Activated CD8-positive, alpha-beta T cell treated with anti-CD3 and anti-CD28 coated beads for 36 hours (primary cell): ENCODE data around the gene PNLIPRP3. TPM values are rescaled to one million over a fixed set of nuclear protein-coding genes. Genes with fewer than 3 reads are reported as not detected.
A peak's percentile ranks its signal among the peaks of the same experiment; 100 is the strongest.

Experiments
- ATAC-seq: fragments of 200-7000 bp; cut with Tn5 transposase; one replicate; pipeline ENCODE4 v1.10.0; 2021; ENCODE audit warnings: mild to moderate bottlenecking, moderate library complexity
- CTCF ChIA-PET: fragments of 350-600 bp; sonication (Branson Sonifier 250); formaldehyde crosslinking; loops from one replicate; lab custom pipeline; 2021; ENCODE audit warnings: antibody characterized with exemption; lab: Charles Lee
- POLR2A ChIA-PET: fragments of 350-600 bp; sonication (Branson Sonifier 250); formaldehyde crosslinking; loops from one replicate; lab custom pipeline; 2021; ENCODE audit warnings: antibody characterized with exemption; lab: Charles Lee
- DNase-seq: peaks from one replicate; pipeline ENCODE4 v3.0.0-alpha.2; 2020
- H3K27ac Mint-ChIP-seq: one replicate; pipeline ENCODE4 v1.8.0; 2021; ENCODE audit warnings: mild to moderate bottlenecking, mixed read lengths
- H3K27me3 Mint-ChIP-seq: one replicate; pipeline ENCODE4 v1.8.0; 2021; ENCODE audit warnings: mixed read lengths
- H3K36me3 Mint-ChIP-seq: one replicate; pipeline ENCODE4 v1.8.0; 2021; ENCODE audit warnings: low read depth, mixed read lengths
- H3K4me1 Mint-ChIP-seq: one replicate; pipeline ENCODE4 v1.8.0; 2021; ENCODE audit warnings: low read depth, mixed read lengths
- H3K4me3 Mint-ChIP-seq: one replicate; pipeline ENCODE4 v1.8.0; 2021; ENCODE audit warnings: mild to moderate bottlenecking, moderate library complexity, mixed read lengths
- H3K9me3 Mint-ChIP-seq: one replicate; pipeline ENCODE4 v1.8.0; 2021; ENCODE audit warnings: mixed read lengths
- CTCF ChIP-seq: fragments of 200-600 bp; IDR thresholded peaks from one replicate; pipeline ENCODE4 v1.8.0; 2022; ENCODE audit warnings: antibody characterized with exemption, mild to moderate bottlenecking
- intact Hi-C: fragments of 100-400 bp; cut with micrococcal nuclease; formaldehyde crosslinking; loops from one replicate; pipeline ENCODE4 v1.10.0; 2022
- total RNA-seq, 2 experiments: library from RNA; stranded (reverse); gene quantifications; one replicate each; pipeline ENCODE4 v1.2.3, GENCODE V29; 2021

Gene PNLIPRP3
- total RNA-seq, 2 experiments from 2014 or later, result not detected

- CTCF ChIA-PET, result no interaction called here
- H3K4me3 Mint-ChIP-seq, result no peak overlapping the region
- no peak overlapping the region for H3K27ac Mint-ChIP-seq
- no peak for TF ChIP-seq CTCF
- intact Hi-C loops, result loop anchor here (10.0 kb wide), 1 partner anchor 57 kb away; no protein-coding TSS in a partner anchor
- no peaks in the 10 kb centered on the region for H3K4me1 Mint-ChIP-seq
- ATAC-seq (no peak), DNase-seq (no peak)
- H3K27me3 Mint-ChIP-seq, result peaks cover 7% of the 10 kb centered on the region
- no peaks in the 10 kb centered on the region for H3K36me3 Mint-ChIP-seq
- no peaks in the 10 kb centered on the region for H3K9me3 Mint-ChIP-seq
- POLR2A ChIA-PET, result no interaction called here
Measured at GRCh38 chr10:116461680-116462079, 34.0 kb downstream of the PNLIPRP3 start.

- no peak overlapping the region for H3K27ac Mint-ChIP-seq
- no peaks in the 10 kb centered on the region for H3K36me3 Mint-ChIP-seq
- CTCF ChIA-PET, result no interaction called here
- ATAC-seq (no peak), DNase-seq (no peak)
- POLR2A ChIA-PET, result interaction anchor here (0.7 kb wide), 1 partner anchor 226 kb away, joined by 3 read pairs; no protein-coding TSS in a partner anchor
- intact Hi-C loops, result loop anchor here (10.0 kb wide), 1 partner anchor 59 kb away; no protein-coding TSS in a partner anchor
- H3K9me3 Mint-ChIP-seq, result no peaks in the 10 kb centered on the region
- H3K4me1 Mint-ChIP-seq, result no peaks in the 10 kb centered on the region
- peaks cover 7% of the 10 kb centered on the region for H3K27me3 Mint-ChIP-seq
- no peak for TF ChIP-seq CTCF
- H3K4me3 Mint-ChIP-seq, result no peak overlapping the region
Measured at GRCh38 chr10:116464257-116464656, 36.6 kb downstream of the PNLIPRP3 start.

GRCh38 chr10:116465546-116465945 lies 37.9 kb downstream of the PNLIPRP3 start:
- DNase-seq, result peak; percentile 8
- Mint-ChIP-seq H3K9me3 (no peaks in the 10 kb centered on the region), H3K27ac (no peak overlapping the region), H3K27me3 (peaks cover 7% of the 10 kb centered on the region), H3K4me1 (no peaks in the 10 kb centered on the region), H3K36me3 (no peaks in the 10 kb centered on the region), H3K4me3 (no peak overlapping the region)
- peak; percentile 47 for ATAC-seq
- ChIA-PET POLR2A (no interaction called here), CTCF (no interaction called here)
- intact Hi-C loops, result loop anchor here (10.0 kb wide), 1 partner anchor 61 kb away; no protein-coding TSS in a partner anchor
- TF ChIP-seq CTCF, result no peak

GRCh38 chr10:116466715-116467422 lies 39.2 kb downstream of the PNLIPRP3 start:
- H3K4me1 Mint-ChIP-seq, result no peaks in the 10 kb centered on the region
- POLR2A ChIA-PET, result no interaction called here
- CTCF ChIA-PET, result no interaction called here
- no peak for TF ChIP-seq CTCF
- intact Hi-C loops, result loop anchor here (10.0 kb wide), 1 partner anchor 62 kb away; no protein-coding TSS in a partner anchor
- H3K27me3 Mint-ChIP-seq, result peaks cover 2% of the 10 kb centered on the region
- ATAC-seq (no peak), DNase-seq (no peak)
- H3K4me3 Mint-ChIP-seq, result no peak overlapping the region
- no peaks in the 10 kb centered on the region for H3K36me3 Mint-ChIP-seq
- no peak overlapping the region for H3K27ac Mint-ChIP-seq
- H3K9me3 Mint-ChIP-seq, result no peaks in the 10 kb centered on the region

GRCh38 chr10:116469437-116469836 lies 41.8 kb downstream of the PNLIPRP3 start:
- Mint-ChIP-seq H3K4me3 (no peak overlapping the region), H3K9me3 (no peaks in the 10 kb centered on the region)

More at GRCh38 chr10:116469437-116469836, 41.8 kb downstream of the PNLIPRP3 start:
- intact Hi-C loops, result loop anchor here (10.0 kb wide), 1 partner anchor 65 kb away; no protein-coding TSS in a partner anchor
- no peak for DNase-seq
- H3K27me3 Mint-ChIP-seq, result peaks cover 7% of the 10 kb centered on the region
- no peaks in the 10 kb centered on the region for H3K36me3 Mint-ChIP-seq
- no peaks in the 10 kb centered on the region for H3K4me1 Mint-ChIP-seq
- H3K27ac Mint-ChIP-seq, result no peak overlapping the region
- no peak for ATAC-seq
- CTCF ChIA-PET, result no interaction called here
- TF ChIP-seq CTCF, result no peak
- POLR2A ChIA-PET, result no interaction called here
